GM18526 (cell line): ENCODE data around the gene GSTA4.

ENCODE experiments used
- POLR2A ChIP-seq: IDR thresholded peaks from 3 replicates; pipeline ENCODE4 v1.6.1; 2011; ENCODE audit not compliant: insufficient read length; ENCODE audit errors: extremely low read depth

Gene GSTA4

DNA sequence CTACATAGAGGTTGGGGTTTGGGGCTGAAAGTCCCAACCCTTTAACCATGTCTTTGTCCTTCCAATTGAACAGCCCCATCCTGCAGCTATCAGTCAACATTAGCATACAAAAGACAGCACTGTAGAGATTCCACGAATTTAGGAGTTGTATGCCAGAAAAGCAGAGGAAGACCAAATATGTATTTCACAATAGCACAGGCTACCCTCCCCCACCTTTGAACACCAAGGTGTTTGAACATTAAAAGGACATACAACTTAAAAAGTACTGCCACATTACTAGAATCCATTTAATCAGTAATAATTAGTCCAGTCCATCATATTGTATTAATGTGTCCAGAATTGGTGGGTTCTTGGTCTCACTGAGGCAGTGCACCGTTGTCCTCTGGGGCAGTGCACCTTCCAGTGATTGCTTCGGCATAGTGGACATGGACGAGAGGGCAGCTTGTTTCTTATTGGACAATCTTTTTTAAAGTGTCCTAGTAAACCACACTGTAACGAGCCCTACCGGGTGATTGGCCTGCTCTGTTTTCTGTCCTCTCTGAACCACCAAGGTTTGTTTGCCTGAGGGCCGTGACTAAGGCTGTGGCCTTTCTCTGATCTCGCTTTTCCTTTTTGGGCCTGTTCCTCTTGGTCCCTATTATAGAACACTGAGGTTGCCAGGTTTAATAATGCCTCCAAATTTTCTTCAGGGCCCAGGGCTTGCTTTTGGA lies 36.4 kb downstream of the GSTA4 start:
- no peak for TF ChIP-seq POLR2A

DNA sequence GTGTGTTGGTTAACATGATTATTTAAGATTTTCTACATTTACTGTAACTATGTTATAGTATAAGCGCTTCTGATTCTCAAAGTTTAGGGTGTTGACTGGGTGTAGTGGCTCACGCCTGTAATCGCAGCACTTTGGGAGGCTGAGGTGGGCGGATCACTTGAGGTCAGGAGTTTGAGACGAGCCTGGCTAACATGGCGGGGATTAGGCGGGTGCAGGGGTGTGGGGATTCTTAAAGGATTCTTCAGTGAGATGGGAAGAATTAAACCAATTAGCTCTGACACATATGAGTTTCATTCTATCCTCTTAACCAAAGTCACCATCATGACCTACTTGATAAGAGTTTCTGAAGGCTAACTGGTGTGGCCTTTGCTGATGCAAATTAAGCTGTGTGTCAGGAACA lies 39.2 kb downstream of the GSTA4 start:
- TF ChIP-seq POLR2A, result no peak

DNA sequence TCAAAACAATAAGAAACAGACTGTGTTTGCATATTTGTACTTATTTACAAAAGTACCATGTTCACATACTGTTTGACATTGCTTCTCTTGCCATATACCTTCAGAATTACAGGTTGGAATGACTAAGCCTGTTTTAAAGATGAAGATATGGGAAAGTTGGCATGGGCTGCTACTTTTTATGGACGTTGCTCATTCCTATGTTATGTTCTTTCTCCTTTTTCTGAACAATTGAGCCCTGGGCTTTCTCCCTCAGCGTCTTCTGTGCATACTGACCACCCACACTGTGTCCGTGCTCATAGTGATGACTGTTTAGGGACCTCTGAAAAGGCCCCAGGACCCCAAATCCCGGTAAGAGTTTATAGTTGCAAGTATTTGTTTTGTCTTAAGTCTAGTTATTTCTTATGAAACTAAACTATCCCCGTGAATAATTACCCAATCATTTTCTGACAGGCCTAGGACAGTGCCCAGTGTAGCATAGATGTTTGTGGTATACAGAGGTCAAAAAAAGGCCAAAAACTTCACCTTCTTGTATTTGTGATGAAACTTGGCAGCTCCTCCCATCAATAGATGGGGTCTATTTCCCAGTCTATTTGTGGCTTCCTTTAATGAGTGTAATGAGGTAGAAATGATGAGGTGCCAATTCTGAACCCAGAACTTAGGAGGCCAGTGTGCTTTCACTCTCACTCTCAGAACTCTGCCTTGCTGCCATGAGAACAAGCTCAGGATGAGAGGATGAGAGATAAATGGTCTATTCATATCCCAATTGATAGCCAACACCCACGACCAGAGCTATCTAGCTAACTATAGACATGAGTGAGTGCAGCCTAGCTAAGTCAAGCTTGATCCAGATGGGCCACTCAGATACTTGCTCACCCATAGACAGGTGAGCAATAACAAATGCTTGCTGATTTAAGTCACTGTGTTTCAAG lies 40.9 kb downstream of the GSTA4 start:
- no peak for TF ChIP-seq POLR2A

DNA sequence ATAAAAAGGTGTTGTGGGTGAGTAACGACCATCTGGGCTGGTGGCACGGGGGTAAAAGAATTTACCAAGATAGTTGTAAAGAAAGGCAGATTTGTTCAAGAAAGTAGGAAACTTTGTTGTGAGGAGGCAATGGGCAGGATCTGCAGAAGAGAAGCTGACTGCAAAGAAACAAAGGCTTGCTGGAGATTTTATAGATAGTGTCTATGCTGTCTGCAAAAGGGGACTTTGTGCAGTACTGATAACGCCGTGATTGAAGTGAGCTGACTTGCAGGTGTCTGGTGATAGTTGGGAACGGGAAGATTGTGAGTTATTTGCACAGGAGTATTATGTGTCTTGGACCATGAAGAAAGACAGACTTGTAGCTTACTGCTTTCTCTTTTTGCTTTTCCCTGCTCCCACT lies 48.8 kb downstream of the GSTA4 start:
- TF ChIP-seq POLR2A, result no peak

DNA sequence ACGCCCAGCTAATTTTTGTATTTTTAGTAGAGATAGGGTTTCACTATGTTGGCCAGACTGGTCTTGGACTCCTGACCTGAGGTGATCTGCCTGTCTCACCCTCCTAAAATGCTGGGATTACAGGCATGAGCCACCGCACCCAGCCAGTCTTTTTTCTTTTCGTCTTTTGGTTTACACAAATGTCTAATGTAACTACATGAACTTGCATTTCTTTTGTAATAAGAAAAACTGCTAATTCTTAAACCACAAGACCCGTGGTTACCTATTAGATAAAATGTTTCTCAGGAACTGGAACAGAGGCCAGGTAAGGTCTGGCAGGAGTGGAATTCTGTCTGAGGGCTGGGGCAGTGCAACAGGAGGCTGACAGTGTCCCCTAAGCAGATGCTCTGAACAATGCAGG lies 52.9 kb downstream of the GSTA4 start:
- TF ChIP-seq POLR2A, result no peak

DNA sequence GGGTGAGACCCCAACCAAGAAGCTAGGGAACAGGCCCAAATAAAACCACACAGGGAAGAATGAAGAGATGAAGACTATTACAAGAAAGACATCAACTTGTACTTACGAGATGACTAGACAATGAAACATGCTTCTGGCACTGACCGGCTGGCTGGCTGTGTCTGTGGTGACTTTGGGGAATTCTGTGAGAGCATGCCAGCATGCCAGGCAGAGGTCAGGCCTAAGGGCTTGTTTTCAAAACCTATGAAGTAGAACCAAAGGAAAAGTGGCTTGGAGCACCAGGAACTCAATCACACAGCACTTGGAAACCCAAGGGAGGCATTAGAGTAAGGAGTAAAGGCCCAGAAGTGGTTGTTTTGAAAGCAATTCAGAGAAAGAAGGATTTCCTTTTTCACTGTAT lies 57.2 kb downstream of the GSTA4 start:
- TF ChIP-seq POLR2A, result no peak

DNA sequence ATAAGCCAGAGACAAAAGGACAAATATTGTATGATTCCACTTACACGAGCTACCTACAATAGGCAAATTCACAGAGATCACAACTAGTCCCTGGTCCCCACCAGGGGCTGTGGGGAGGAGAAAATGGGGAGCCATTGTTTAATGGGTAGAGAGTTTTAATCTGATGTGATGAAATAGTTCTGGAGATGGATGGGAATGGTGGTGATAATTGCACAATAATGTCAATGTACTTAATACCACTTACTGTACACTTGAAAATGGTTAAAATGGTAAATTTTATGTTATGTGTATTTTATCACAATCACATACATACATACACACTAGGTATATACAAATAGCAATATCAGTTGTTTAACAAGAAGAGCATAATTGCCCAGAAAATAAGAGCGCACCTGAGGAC lies 61.3 kb downstream of the GSTA4 start:
- TF ChIP-seq POLR2A, result no peak

DNA sequence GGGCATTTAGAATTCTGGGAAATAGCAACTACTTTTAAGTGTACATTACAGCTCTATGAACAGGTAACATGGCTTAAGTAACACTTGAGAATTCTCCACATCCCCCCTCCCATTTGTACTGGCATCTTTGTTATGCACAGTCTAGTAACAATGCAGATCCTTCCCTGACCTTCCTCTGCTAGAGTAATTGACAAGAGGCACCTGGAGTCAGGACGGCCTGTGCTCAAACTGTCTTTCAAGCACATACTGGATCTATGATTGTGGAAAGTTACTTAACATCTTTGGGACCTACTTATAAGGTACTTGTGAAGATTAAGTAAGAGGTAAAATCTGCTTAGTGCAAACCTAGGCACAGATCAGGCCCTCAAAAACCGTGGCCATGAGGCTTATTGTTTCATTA lies 63.7 kb downstream of the GSTA4 start:
- TF ChIP-seq POLR2A, result no peak

DNA sequence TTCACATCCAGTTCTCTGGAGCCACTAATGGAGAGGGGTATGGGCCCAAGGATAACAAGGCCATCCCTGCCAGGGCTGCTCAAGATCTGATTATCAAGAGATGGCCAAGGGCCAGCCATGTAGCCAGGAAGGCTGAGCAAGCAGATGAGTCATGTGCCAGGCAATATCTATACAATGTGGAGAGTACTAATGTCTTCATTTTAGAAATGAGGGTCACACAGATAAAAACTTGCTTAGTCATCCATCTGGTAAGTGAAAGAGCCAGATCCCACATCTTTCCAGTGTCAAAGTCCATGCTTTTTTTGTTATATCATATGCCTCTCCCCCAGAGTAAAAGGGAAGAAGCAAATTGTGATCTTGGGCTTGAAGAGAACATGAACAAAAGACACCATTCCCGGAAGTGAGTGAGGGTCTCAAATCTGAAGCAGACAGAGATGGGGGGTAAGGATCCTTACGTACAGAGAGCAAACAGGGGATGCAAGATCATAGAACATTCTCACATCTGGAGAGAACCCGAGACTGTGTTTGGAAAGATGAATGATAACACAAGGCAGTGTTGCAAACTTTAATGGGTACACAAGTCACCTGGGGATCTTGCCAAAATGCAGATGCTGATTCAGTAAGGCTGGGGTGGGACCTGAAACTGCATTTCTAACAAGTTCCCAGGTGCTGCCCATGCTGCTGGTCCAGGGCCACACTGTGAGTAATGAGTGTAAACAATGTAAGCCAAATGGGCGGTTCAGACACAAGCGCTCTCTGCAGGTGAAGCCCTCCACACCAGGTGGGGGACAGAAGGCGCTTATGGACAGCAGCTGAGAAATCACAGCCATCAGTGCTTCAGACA lies 65.5 kb downstream of the GSTA4 start:
- no peak for TF ChIP-seq POLR2A
